WTC11 (cell line): ENCODE results near the gene NDUFB3. TPM values are rescaled to one million over a fixed set of nuclear protein-coding genes. Genes with fewer than 3 reads are reported as not detected.
"Not testable (repeated sequence)": the region's sequence is repeated elsewhere in the genome, so short reads cannot be mapped to it uniquely, and the experiment has no call there.

Experiments
- ATAC-seq: fragments of 200-7000 bp; cut with Tn5 transposase; 2 replicates; pipeline ENCODE4 v1.10.0; 2021; ENCODE audit warnings: mild to moderate bottlenecking, moderate library complexity
- CTCF ChIA-PET: fragments of 300-600 bp; sonication (Branson Sonifier 250); formaldehyde crosslinking; loops from one replicate; lab custom pipeline; 2021; ENCODE audit warnings: antibody characterized with exemption; lab: Charles Lee
- POLR2A ChIA-PET: fragments of 350-600 bp; sonication (Branson Sonifier 250); formaldehyde crosslinking; loops from one replicate; lab custom pipeline; 2021; ENCODE audit warnings: antibody characterized with exemption; lab: Charles Lee
- DNase-seq: peaks from one replicate; pipeline ENCODE4 v3.0.0; 2021; ENCODE audit warnings: low spot score
- H3K27ac Mint-ChIP-seq: 2 replicates; pipeline ENCODE4 v1.8.0; 2021; ENCODE audit warnings: mixed read lengths
- H3K27me3 Mint-ChIP-seq: 2 replicates; pipeline ENCODE4 v1.8.0; 2021; ENCODE audit warnings: low read depth, mild to moderate bottlenecking, moderate library complexity, mixed read lengths
- H3K36me3 Mint-ChIP-seq: 2 replicates; pipeline ENCODE4 v1.8.0; 2021; ENCODE audit warnings: mixed read lengths
- H3K4me1 Mint-ChIP-seq: 2 replicates; pipeline ENCODE4 v1.8.0; 2022; ENCODE audit warnings: mixed read lengths
- H3K4me3 Mint-ChIP-seq: 2 replicates; pipeline ENCODE4 v1.8.0; 2021; ENCODE audit warnings: mild to moderate bottlenecking, moderate library complexity, mixed read lengths
- H3K9me3 Mint-ChIP-seq: 2 replicates; pipeline ENCODE4 v1.8.0; 2021; ENCODE audit warnings: mixed read lengths
- AR ChIP-seq: fragments of 250-450 bp; sonication (Bioruptor Pico); IDR thresholded peaks from 2 replicates; pipeline ENCODE4 v1.9.0; 2021; ENCODE audit warnings: mild to moderate bottlenecking
- ELF4 ChIP-seq: sonication (generic); formaldehyde crosslinking; IDR thresholded peaks from 2 replicates; pipeline ENCODE4 v1.8.1; 2022; ENCODE audit warnings: low read depth, mild to moderate bottlenecking, moderate library complexity, missing genetic modification reagents
- ESRRA ChIP-seq: sonication (generic); formaldehyde crosslinking; IDR thresholded peaks from 2 replicates; pipeline ENCODE4 v1.8.1; 2022; ENCODE audit warnings: mild to moderate bottlenecking, missing genetic modification reagents, borderline replicate concordance
- ETV6 ChIP-seq: sonication (generic); formaldehyde crosslinking; IDR thresholded peaks from 2 replicates; pipeline ENCODE4 v1.8.1; 2022; ENCODE audit warnings: mild to moderate bottlenecking, missing genetic modification reagents
- FOXP1 ChIP-seq: sonication (generic); formaldehyde crosslinking; IDR thresholded peaks from 2 replicates; pipeline ENCODE4 v1.8.0; 2022; ENCODE audit warnings: missing genetic modification reagents, mild to moderate bottlenecking, moderate library complexity, borderline replicate concordance
- FOXP4 ChIP-seq: sonication (generic); formaldehyde crosslinking; IDR thresholded peaks from 2 replicates; pipeline ENCODE4 v1.8.0; 2022; ENCODE audit warnings: mild to moderate bottlenecking, missing genetic modification reagents
- GRHL2 ChIP-seq: fragments of 250-450 bp; sonication (Bioruptor Pico); IDR thresholded peaks from 2 replicates; pipeline ENCODE4 v1.8.0; 2022; ENCODE audit warnings: mild to moderate bottlenecking, moderate library complexity; ENCODE audit not compliant: insufficient replicate concordance, severe bottlenecking
- NFYB ChIP-seq: sonication (generic); formaldehyde crosslinking; conservative IDR thresholded peaks from 2 replicates; pipeline ENCODE4 v1.8.0; 2022; ENCODE audit warnings: low read depth, missing genetic modification reagents
- NR1H2 ChIP-seq: sonication (generic); formaldehyde crosslinking; IDR thresholded peaks from 2 replicates; pipeline ENCODE4 v1.9.0; 2021; ENCODE audit warnings: mild to moderate bottlenecking, moderate library complexity, missing genetic modification reagents
- TP53 ChIP-seq: sonication (generic); formaldehyde crosslinking; IDR thresholded peaks from 2 replicates; pipeline ENCODE4 v1.8.1; 2023; ENCODE audit warnings: mild to moderate bottlenecking, missing genetic modification reagents
- ZNF138 ChIP-seq: sonication (generic); formaldehyde crosslinking; conservative IDR thresholded peaks from 2 replicates; pipeline ENCODE4 v1.8.1; 2022; ENCODE audit warnings: mild to moderate bottlenecking, moderate library complexity, missing genetic modification reagents
- ZNF263 ChIP-seq: sonication (generic); formaldehyde crosslinking; IDR thresholded peaks from 2 replicates; pipeline ENCODE4 v1.8.1; 2022; ENCODE audit warnings: low read depth, mild to moderate bottlenecking, moderate library complexity, missing genetic modification reagents
- ZNF423 ChIP-seq: fragments of 250-450 bp; sonication (Bioruptor Pico); IDR thresholded peaks from 2 replicates; pipeline ENCODE4 v2.1.2; 2022; ENCODE audit warnings: mild to moderate bottlenecking, moderate library complexity
- total RNA-seq: library from RNA; stranded (reverse); gene quantifications from 3 replicates; pipeline ENCODE4 v1.2.3, GENCODE V29; 2021
- TF ChIP-seq, protein P1 (sequence below): sonication (generic); formaldehyde crosslinking; IDR thresholded peaks from 2 replicates; pipeline ENCODE4 v1.8.1; 2023; ENCODE audit warnings: mild to moderate bottlenecking, missing genetic modification reagents, borderline replicate concordance
- TF ChIP-seq, protein P2 (sequence below): sonication (generic); formaldehyde crosslinking; IDR thresholded peaks from 2 replicates; pipeline ENCODE4 v1.8.1; 2023; ENCODE audit warnings: mild to moderate bottlenecking, missing genetic modification reagents
- TF ChIP-seq, protein P3 (sequence below): sonication (generic); formaldehyde crosslinking; conservative IDR thresholded peaks from 2 replicates; pipeline ENCODE4 v1.8.1; 2023; ENCODE audit warnings: mild to moderate bottlenecking, low read depth, missing genetic modification reagents, moderate library complexity

Gene NDUFB3
- total RNA-seq, 1 experiment from 2014 or later: 66.8 TPM

GRCh38 chr2:201040867-201041628 lies 30.8 kb upstream of the NDUFB3 start (continued):
- TF ChIP-seq ETV6 (CRISPR knock-in tag) (no peak), TP53 (CRISPR knock-in tag) (no peak), ZNF423 (CRISPR knock-in tag) (no peak), ZNF263 (CRISPR knock-in tag) (no peak), NR1H2 (CRISPR knock-in tag) (no peak), FOXP4 (CRISPR knock-in tag) (no peak)
- TF ChIP-seq, protein P1, sequence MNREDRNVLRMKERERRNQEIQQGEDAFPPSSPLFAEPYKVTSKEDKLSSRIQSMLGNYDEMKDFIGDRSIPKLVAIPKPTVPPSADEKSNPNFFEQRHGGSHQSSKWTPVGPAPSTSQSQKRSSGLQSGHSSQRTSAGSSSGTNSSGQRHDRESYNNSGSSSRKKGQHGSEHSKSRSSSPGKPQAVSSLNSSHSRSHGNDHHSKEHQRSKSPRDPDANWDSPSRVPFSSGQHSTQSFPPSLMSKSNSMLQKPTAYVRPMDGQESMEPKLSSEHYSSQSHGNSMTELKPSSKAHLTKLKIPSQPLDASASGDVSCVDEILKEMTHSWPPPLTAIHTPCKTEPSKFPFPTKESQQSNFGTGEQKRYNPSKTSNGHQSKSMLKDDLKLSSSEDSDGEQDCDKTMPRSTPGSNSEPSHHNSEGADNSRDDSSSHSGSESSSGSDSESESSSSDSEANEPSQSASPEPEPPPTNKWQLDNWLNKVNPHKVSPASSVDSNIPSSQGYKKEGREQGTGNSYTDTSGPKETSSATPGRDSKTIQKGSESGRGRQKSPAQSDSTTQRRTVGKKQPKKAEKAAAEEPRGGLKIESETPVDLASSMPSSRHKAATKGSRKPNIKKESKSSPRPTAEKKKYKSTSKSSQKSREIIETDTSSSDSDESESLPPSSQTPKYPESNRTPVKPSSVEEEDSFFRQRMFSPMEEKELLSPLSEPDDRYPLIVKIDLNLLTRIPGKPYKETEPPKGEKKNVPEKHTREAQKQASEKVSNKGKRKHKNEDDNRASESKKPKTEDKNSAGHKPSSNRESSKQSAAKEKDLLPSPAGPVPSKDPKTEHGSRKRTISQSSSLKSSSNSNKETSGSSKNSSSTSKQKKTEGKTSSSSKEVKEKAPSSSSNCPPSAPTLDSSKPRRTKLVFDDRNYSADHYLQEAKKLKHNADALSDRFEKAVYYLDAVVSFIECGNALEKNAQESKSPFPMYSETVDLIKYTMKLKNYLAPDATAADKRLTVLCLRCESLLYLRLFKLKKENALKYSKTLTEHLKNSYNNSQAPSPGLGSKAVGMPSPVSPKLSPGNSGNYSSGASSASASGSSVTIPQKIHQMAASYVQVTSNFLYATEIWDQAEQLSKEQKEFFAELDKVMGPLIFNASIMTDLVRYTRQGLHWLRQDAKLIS (CRISPR knock-in tag): no peak

GRCh38 chr2:201042451-201042850 lies 29.4 kb upstream of the NDUFB3 start:
- H3K27me3 Mint-ChIP-seq, DNase-seq, H3K4me1 Mint-ChIP-seq, ATAC-seq, POLR2A ChIA-PET, H3K4me3 Mint-ChIP-seq, CTCF ChIA-PET, H3K27ac Mint-ChIP-seq: not testable (repeated sequence)
- Mint-ChIP-seq H3K9me3 (peaks cover 25% of the 10 kb centered on the region), H3K36me3 (peaks cover 17% of the 10 kb centered on the region)

DNA sequence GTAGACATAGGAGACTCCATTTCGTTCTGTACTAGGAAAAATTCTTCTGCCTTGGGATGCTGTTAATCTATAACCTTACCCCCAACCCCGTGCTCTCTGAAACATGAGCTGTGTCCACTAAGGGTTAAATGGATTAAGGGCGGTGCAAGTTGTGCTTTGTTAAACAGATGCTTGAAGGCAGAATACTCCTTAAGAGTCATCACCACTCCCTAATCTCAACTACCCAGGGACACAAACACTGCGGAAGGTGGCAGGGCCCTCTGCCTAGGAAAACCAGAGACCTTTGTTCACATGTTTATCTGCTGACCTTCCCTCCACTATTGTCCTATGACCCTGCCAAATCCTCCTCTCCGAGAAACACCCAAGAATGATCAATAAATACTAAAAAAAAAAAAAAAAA lies 28.8 kb upstream of the NDUFB3 start:
- Mint-ChIP-seq H3K27ac (peak overlapping the region; percentile 63; the same call in 1 of the 2 replicates), H3K36me3 (peaks cover 17% of the 10 kb centered on the region), H3K9me3 (peaks cover 25% of the 10 kb centered on the region)
- H3K4me3 Mint-ChIP-seq, ATAC-seq, H3K27me3 Mint-ChIP-seq, POLR2A ChIA-PET, DNase-seq, CTCF ChIA-PET, H3K4me1 Mint-ChIP-seq: not testable (repeated sequence)

DNA sequence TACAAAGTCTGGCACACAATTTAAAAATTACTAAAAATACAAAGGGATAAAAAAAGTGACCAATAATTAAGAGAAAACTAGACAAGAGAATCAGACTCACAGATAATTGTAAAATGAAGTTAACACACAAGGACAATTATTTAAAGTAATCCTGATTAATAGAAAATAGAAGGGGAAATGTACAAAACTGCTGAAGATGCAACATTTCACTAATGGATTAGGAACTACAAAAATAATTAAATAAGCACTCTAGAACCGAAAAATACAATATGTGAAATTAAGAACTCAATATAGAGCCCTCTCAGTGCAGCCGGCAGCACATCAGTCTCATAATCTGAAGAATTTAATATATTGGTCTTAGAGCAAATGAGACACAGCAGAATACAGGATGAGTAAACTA lies 24.9 kb upstream of the NDUFB3 start:
- Mint-ChIP-seq H3K27me3 (no peaks in the 10 kb centered on the region), H3K27ac (no peak overlapping the region)
- POLR2A ChIA-PET: no interaction called here
- TF ChIP-seq, protein P2, sequence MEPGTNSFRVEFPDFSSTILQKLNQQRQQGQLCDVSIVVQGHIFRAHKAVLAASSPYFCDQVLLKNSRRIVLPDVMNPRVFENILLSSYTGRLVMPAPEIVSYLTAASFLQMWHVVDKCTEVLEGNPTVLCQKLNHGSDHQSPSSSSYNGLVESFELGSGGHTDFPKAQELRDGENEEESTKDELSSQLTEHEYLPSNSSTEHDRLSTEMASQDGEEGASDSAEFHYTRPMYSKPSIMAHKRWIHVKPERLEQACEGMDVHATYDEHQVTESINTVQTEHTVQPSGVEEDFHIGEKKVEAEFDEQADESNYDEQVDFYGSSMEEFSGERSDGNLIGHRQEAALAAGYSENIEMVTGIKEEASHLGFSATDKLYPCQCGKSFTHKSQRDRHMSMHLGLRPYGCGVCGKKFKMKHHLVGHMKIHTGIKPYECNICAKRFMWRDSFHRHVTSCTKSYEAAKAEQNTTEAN: no peak
- no peak for TF ChIP-seq ELF4 (CRISPR knock-in tag)
- no peak for TF ChIP-seq ESRRA (CRISPR knock-in tag)
- no peak for TF ChIP-seq ZNF138 (CRISPR knock-in tag)
- TF ChIP-seq FOXP1 (CRISPR knock-in tag): no peak
- TF ChIP-seq, protein P3, sequence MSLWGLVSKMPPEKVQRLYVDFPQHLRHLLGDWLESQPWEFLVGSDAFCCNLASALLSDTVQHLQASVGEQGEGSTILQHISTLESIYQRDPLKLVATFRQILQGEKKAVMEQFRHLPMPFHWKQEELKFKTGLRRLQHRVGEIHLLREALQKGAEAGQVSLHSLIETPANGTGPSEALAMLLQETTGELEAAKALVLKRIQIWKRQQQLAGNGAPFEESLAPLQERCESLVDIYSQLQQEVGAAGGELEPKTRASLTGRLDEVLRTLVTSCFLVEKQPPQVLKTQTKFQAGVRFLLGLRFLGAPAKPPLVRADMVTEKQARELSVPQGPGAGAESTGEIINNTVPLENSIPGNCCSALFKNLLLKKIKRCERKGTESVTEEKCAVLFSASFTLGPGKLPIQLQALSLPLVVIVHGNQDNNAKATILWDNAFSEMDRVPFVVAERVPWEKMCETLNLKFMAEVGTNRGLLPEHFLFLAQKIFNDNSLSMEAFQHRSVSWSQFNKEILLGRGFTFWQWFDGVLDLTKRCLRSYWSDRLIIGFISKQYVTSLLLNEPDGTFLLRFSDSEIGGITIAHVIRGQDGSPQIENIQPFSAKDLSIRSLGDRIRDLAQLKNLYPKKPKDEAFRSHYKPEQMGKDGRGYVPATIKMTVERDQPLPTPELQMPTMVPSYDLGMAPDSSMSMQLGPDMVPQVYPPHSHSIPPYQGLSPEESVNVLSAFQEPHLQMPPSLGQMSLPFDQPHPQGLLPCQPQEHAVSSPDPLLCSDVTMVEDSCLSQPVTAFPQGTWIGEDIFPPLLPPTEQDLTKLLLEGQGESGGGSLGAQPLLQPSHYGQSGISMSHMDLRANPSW (CRISPR knock-in tag): no peak
- TF ChIP-seq GRHL2: no peak
- no peak for TF ChIP-seq NFYB (CRISPR knock-in tag)
- no peak for TF ChIP-seq AR

More for the DNA sequence above, 24.9 kb upstream of the NDUFB3 start:
- CTCF ChIA-PET: no interaction called here
- H3K9me3 Mint-ChIP-seq: peaks cover 10% of the 10 kb centered on the region
- no peak for ATAC-seq
- DNase-seq: no peak
- H3K4me3 Mint-ChIP-seq: no peak overlapping the region
- no peaks in the 10 kb centered on the region for H3K4me1 Mint-ChIP-seq
- peaks cover 9% of the 10 kb centered on the region for H3K36me3 Mint-ChIP-seq
